MM.1S (cell line): ENCODE data around the gene SHC1.

Source experiments
- EZH2 ChIP-seq: fragments of 300-600 bp; sonication (generic); optimal IDR thresholded peaks from 2 replicates; pipeline ENCODE3; 2017; ENCODE audit warnings: low read depth, mild to moderate bottlenecking, antibody characterized with exemption, low read length, mixed read lengths
- TF ChIP-seq, protein P1 (sequence below): fragments of 300-600 bp; sonication (generic); IDR thresholded peaks from 2 replicates; pipeline ENCODE4 v1.5.1; 2016; ENCODE audit warnings: antibody characterized with exemption, low read length, mixed read lengths

DNA sequence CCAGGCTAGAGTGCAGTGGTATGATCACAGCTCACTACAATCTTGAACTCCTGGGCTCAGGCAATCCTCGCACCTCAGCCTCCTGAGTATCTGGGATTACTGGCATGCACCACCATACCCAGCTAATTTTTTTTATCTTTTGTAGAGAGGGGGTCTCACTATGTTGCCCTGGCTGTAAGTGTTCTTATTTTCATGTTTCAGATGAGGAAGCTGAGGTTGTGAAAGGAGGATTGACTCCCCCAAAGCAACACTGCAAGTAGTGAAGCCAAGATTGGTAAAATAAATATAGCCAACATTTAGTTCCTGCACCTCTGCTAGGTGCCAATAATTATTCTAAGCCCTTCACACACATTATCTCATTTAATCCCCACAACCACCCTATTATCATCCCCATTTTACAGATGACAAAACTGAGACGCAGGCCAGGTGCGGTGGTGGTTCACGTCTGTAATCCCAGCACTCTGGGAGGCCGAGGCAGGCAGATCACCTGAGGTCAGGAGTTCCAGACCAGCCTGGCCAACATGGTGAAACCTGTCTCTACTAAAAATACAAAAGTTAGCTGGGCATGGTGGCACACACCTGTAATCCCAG lies 36.1 kb downstream of the SHC1 start:
- TF ChIP-seq, protein P1, sequence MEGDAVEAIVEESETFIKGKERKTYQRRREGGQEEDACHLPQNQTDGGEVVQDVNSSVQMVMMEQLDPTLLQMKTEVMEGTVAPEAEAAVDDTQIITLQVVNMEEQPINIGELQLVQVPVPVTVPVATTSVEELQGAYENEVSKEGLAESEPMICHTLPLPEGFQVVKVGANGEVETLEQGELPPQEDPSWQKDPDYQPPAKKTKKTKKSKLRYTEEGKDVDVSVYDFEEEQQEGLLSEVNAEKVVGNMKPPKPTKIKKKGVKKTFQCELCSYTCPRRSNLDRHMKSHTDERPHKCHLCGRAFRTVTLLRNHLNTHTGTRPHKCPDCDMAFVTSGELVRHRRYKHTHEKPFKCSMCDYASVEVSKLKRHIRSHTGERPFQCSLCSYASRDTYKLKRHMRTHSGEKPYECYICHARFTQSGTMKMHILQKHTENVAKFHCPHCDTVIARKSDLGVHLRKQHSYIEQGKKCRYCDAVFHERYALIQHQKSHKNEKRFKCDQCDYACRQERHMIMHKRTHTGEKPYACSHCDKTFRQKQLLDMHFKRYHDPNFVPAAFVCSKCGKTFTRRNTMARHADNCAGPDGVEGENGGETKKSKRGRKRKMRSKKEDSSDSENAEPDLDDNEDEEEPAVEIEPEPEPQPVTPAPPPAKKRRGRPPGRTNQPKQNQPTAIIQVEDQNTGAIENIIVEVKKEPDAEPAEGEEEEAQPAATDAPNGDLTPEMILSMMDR, result no peak
- TF ChIP-seq EZH2, result no peak
